ENCODE measurements around the gene VWA5B2.

The VWA5B2 gene

DNA sequence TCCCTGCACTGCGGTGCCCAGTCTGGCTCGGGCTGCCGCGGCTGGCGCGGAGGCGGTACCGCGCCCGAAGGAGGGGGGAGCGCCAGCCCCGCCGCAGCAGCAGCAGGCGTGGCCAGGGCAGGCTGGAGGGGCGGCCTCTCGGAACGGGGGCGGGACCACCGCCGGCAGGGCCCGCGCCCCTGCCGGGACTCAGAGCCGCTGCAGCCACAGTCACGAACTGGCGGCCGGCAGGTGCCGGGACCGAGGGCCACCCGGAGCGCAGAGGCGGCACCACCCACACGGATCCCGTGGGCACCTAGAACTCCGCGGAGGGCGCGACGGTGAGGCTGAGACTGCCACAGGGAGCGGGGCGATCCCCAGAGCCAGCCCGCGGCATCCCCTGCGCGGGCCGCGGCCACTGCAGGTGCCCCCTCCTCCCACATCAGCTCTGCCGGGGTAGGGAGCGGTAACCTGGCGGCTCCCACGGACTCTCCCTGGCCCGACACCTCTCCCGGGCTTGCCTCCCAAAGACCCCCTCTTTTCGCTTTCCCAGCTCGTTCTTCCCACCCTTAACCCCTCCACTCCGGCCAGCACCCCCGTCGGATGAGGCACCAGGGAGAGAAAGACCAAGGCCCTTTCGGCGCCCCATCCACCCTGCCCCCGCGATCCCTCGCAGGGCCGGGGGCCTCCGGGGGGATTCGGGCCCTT lies at the start of gene VWA5B2:
TSS of gene VWA5B2 (plus strand) at position 192 of the 687 bp plus-strand sequence. CDS start 944 bp downstream, outside the sequence.
- DNase-seq (ENCODE audit: low read depth): no peak

DNA sequence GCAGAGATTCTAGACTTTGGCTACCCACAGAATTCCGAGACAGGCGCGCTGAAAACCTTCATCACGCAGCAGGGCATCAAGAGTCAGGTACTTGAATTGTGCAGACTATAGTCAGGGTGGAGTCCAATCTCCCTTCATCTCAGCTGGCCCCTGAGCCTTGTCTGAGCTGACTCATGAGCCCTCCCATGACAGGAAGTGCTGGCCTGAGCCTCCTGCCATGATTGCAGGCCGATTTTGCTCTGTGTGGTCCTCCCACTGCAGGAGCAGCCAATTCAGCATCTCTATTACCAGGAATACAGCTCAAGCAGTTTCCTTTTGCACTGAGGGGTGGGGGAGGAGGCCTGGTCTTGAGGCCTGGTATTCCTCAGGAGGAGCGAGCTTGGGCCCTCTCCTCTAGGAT lies 49.2 kb upstream of the VWA5B2 start:
- DNase-seq (ENCODE audit: low read depth): no peak

DNA sequence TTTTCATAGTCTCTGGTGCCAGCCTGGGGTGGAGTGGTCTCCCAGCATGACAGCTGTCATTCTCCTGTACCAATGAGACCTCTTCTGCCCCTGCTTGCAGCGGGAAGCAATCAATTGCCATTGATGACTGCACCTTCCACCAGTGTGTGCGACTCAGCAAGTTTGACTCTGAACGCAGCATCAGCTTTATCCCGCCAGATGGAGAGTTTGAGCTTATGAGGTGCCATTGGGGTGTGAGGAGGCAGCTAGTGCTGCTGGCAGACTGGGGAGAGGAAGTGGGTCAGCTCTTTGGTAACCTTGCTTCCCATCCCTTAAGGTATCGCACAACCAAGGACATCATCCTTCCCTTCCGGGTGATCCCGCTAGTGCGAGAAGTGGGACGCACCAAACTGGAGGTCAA lies 47.8 kb upstream of the VWA5B2 start:
- DNase-seq (ENCODE audit: low read depth): no peak

DNA sequence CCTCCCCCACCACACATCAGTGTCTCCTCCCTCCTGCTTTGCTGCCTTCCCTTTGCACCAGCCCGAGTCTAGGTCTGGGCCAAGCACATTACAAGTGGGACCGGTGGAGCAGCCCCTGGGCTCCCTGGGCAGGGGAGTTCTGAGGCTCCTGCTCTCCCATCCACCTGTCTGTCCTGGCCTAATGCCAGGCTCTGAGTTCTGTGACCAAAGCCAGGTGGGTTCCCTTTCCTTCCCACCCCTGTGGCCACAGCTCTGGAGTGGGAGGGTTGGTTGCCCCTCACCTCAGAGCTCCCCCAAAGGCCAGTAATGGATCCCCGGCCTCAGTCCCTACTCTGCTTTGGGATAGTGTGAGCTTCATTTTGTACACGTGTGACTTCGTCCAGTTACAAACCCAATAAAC lies 45.7 kb upstream of the VWA5B2 start:
- no peak for DNase-seq (ENCODE audit: low read depth)

DNA sequence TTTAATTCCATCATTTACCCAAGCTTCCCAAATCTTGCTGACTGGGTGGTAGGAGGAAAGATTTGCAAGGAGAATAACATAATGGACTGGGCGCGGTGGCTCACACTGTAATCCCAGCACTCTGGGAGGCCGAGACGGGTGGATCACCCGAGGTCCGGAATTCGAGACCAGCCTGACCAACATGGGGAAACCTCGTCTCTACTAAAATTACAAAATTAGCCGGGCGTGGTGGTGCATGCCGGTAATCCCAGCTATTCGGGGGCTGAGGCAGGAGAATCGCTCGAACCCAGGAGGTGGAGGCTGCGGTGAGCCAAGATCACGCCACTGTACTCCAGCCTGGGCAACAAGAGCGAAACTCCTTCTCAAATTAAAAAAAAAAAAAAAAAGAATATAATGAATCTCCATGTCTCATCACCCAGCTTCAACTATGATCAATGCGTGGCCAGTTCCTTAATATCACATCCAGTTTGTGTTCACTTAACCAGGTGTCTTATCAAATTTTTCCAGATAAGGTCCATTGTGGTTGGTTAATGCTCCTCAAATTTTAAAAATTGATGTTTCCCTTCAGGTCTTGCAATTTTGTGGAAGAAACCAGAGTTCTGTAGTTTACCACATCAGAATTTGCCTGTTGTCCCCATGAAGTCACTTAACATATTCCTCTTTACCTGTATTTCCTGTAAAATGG lies 44.7 kb upstream of the VWA5B2 start:
- DNase-seq (ENCODE audit: low read depth): no peak

DNA sequence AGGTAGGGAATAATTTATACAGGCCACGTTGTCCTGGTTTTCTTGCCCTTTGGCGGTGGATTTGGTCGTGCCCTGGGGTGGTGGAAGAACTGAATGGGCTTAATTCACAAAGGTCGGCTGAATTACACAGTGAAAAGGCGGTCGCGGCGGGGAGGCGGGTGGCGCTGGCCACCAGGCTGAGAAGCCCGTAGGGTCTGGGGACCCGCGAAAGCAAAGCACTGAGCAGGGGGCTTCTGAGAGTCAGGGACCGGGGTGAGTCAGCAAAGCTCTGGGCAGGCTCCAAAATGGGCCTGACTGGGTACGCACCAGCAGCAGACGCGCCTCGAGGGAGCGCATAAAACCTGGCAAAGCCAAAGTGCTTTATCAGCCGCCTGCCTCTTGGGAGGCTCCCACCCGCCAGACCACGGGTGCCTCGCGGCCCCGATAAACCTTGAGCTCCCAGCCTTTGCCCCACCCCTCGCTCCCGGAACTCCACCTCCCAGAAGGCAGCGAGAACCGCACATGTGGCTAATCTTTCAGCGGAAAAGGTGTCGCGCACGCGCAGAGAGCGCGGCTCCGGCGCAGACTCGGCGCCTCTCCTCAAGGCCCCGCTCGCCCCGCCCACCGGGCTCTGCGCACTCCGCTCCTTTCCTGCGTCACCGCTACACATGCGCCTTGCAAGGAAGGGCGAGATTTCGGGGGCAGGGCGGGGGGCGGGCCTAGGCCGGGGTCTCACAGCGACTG lies 43.8 kb upstream of the VWA5B2 start:
- DNase-seq (ENCODE audit: low read depth): peak; percentile 98

DNA sequence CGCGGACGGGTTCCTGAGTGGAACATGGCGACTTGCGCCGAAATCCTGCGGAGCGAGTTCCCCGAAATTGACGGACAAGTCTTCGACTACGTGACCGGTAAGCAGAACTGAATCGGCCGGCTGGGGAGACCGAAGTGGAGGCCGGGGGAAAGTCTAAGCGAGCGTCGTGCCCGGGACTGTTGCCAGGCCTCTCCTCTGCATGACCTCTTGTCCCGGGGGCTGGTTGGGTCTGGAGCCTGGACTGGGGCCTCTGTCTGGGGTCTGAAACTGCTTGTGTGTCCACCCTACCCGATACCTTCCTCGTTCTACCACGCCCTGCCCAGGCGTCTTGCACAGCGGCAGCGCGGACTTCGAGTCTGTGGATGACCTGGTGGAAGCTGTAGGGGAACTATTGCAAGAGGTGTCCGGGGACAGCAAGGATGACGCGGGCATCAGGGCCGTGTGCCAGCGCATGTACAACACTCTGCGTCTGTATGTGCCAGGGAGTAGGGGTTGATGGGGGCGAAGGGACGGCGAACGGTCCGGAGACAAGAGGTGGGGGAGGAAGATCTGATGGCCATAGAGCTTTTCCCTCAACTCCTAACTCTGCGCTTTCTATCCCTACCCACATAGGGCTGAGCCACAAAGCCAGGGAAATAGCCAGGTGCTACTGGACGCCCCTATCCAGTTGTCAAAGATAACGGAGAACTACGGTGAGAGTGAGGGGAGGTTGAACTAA lies 43.0 kb upstream of the VWA5B2 start, which contains the start of gene ABCF3:
TSS of gene ABCF3 (plus strand) at position 16 of the 718 bp plus-strand sequence. CDS start at position 25, 9 bp downstream.
- no peak for DNase-seq (ENCODE audit: low read depth)

DNA sequence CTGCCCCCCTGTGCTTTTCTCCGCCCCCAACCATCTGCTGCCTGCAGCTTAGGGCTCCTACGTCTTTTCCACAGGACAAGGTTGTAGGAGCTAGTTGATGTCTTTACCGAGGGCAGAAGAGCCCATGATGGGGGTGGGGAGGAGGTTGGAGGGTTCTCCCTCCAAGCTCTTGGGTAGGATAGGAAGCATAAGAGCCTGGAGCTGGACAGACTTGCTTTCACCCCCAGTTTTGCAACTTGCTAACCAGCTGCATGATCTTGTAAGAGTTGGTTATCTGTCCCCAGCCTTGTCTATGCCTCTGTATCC lies 42.5 kb upstream of the VWA5B2 start:
- DNase-seq (ENCODE audit: low read depth): no peak

DNA sequence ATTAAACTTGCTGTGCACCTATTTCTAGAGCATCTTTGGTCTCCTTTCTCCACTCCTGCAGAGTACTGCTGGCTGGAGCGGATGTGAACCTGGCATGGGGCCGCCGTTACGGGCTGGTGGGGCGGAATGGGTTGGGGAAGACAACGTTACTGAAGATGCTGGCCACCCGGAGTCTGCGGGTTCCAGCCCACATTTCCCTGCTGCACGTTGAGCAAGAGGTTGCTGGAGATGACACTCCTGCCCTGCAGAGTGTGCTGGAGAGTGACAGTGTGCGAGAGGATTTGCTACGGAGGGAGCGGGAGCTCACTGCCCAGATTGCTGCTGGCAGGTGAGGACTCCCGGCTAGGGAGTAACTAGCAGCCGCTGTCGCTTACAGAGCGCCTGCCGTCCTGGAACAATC lies 41.3 kb upstream of the VWA5B2 start:
- no peak for DNase-seq (ENCODE audit: low read depth)

DNA sequence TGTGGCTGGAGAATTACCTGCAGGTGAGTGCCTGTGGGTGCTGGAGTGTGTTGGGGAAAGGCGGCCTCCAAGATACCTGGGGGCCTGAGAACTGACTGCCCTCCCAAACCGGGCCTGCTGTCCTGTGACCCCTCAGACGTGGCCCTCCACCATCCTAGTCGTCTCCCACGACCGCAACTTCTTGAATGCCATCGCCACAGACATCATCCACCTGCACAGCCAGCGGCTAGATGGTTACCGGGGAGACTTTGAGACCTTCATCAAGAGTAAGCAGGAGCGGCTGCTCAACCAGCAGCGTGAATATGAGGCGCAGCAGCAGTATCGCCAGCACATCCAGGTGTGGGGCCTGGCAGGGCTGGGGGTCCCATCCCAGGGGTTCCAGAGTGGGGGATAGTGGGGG lies 40.0 kb upstream of the VWA5B2 start:
- no peak for DNase-seq (ENCODE audit: low read depth)

DNA sequence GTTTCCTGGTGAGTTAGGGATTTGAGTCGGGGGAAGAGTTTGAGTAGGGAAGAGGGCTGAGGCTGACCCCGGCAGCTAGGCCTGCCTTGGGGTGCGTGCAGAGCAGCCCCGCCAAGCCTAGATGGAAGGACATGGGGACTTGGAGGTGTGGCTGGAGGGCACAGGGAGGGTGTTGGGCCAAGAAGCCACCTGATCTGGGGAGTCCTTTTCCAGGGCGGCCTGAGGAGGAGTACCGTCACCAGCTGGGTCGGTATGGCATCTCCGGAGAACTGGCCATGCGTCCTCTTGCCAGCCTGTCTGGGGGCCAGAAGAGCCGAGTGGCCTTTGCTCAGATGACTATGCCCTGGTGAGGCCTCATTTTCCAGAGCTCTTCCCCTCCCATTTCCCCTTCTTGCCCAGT lies 36.5 kb upstream of the VWA5B2 start:
- DNase-seq (ENCODE audit: low read depth): no peak

DNA sequence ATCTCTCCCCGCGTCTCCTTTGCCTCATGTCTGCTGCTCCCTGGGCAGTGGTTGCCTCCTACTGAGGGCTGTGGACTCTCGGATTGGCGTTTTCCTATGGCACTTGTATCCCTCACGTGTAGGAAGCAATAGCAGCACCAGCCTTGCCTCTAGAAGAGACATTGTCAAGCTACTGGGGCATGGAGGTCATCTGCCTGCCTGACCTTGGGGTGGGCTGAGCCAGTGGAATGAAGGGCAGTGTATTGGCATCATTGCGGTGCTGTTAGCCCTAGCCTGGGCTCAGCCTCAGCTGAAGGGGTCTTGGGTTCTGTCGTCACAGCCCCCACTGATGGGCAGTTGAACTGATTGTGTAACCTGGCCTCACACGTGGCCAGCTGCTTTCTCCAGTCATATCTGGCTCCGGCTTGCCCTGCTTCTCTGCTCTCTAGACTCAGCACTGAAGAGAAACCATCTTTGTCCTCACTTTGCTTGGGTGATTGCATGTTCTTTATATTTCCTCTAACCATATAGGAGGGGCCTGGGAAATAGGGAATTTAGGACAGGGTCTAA lies 35.3 kb upstream of the VWA5B2 start:
- no peak for DNase-seq (ENCODE audit: low read depth)

DNA sequence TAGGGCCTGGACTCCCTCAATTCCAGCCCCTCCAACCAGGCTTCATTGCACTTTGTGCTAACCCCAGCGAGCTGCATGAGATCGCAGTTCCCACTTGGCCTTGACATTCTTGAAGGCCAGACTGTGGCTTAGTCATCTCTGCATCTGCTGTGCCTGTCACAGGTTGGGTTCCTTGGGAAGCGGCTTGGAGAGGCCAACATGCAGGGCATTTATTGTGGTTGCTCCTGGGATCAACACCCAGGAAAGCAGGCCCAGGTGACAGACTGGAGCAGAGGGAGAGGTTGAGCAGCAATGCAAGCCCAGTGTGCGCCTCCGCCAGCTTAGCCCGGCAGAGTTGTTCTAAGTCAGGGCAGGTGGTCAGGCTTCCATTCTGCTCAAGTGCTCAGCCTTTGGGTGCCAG lies 32.8 kb upstream of the VWA5B2 start:
- DNase-seq (ENCODE audit: low read depth): no peak

DNA sequence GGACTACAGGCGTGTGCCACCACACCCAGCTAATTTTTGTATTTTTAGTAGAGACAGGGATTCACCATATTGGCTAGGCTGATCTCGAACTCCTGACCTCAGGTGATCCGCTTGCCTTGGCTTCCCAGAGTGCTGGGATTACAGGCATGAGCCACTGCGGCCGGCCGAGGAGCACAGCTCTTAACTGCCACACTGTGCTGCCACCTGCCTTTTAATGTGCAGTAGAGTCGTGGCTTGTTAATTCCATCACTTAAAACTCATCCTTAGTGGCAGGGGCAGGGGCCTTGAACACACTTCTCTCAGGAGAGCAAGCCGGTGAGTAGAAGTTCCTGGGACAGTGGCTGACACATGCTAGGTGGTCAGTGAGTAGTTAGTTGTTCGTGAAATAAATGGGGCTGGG lies 30.9 kb upstream of the VWA5B2 start:
- no peak for DNase-seq (ENCODE audit: low read depth)

DNA sequence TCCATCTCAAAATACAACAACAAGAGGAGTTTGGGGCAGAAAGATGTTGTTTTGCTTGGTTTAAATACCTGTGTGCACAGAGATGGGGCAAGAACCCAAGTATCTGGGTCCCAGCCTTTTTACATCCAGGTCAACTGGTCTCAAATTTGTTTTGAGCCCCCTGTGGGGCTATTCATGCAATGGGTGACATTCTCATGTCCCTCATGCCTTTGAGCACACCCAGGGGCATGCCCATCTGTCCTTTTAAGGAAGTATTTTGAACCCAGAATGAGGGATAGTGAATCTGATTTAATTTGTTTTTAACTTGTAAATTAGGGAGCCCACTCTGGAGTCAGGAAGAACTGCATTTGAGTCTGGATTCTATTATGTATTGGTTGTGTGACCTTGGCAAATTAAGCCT lies 28.6 kb upstream of the VWA5B2 start:
- DNase-seq (ENCODE audit: low read depth): no peak

DNA sequence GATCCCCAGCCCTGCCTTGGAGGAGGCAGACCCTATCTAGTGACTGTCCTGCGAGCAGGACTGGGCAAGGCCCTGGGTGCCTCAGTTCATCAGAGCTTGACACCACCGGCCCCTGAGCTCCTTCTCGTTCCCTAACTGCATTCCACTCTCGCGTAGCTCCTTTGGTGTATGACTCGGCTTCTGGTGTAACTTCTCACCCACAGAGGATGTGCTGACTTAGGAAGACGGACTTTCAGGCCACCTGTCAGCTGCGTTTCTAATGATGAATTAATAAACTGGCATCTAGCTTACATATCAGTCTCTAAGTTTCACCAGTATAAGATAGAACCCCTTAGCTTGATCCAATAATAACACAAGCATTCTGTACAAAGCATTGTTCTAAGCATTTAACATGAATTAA lies 25.9 kb upstream of the VWA5B2 start:
- no peak for DNase-seq (ENCODE audit: low read depth)

DNA sequence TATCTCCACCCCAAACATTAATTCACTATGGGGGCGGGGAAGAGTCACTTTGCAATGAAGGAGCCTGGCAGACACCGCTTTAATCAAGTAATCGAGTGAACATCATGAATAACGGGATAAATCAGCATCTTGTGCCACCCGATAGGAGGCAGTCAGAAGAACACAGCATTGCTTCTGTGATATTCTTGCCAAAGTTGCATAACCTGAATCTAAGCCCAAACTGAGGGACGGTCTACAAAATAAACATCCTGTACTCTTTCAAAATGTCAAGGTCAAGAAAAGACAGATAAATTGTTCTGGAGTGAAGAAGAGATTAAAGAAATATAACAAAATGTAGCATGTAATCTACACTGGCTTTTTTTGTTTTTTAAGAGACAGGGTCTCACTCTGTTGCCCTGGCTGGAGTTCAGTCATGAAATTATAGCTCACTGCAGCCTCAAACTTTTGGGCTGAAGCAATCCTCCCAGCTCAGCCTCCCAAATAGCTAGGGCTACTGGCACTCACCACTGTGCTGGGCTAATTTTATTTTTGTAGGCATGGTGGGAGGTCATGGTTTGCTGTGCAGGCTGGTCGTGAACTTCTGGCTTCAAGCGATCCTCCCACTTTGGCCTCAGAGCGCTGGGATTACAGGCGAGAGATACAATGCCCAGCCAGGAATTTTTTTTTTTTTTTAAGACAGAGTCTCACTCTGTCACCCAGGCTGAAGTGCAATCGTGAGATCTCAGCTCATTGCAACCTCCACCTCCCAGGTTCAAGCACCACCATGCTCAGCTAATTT lies 20.1 kb upstream of the VWA5B2 start:
- no peak for DNase-seq (ENCODE audit: low read depth)

DNA sequence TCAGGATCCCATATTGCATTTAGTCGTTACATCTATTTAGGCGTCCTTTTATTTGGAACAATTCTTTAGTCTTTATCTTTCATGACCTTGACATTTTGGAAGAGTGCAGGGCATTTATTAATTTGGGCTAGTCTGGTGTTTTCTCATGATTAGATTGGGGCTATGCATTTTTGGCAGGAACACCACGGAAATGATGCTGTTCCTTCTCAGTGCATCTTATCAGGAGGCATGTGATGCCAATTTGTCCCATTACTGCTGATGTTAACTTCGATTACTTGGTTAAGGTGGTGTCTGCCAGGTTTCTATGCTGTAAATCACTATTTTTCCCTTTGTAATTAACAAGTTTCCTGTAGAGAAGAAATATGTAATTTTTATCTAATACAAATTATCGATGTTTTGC lies 18.1 kb upstream of the VWA5B2 start:
- no peak for DNase-seq (ENCODE audit: low read depth)

DNA sequence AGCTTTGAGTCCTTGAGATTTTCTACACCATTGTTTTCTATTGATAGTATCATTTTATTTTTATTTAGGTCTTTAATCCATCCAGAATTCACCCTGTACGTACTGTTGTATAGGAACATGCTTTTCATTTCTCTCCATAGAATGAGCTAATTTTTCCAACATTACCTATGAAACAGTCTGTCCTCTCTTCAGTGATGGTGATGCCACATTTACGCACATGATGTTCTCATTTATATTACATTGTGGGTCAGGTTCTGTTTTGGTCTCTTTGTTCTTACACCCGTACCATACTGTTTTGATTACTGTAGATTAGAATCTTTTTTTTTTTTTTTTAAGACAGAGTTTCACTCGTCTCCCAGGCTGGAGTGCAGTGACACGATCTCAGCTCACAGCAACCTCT lies 17.7 kb upstream of the VWA5B2 start:
- DNase-seq (ENCODE audit: low read depth): no peak

DNA sequence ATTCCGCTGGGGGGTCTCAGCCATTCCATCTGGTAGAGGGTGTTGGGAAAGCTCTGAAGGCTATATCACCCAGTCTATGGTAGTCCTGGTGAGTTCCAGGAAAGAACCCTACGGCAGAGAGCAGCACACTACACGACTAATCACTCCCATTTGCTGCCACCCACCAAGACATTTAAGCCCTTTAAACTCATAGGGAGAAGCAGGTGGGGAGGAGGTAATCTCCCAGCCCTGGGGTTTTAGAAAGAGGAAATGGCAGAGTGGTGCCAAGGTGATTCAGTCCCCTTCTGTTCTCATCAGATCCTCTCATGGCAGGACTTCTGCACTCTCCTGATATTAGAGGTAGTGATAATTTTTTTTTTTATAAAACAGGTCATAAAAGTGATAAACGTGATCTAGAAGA lies 10.6 kb upstream of the VWA5B2 start:
- no peak for DNase-seq (ENCODE audit: low read depth)

DNA sequence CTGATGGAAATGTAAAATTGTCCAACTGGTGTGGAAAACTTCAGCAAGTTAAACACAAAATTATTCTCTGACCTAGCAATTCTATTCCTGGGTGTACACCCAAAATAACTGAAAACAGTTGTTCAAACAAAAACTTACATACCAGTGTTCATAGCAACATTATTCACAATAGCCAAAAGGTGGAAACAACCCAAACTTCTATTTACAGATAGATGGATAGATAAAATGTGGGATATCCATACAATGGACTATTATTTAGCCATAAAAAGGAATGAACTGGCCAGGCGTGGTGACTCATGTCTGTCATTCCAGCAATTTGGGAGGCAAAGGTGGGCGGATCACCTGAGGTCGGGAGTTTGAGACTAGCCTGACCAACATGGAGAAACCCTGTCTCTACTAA lies 6.9 kb upstream of the VWA5B2 start:
- DNase-seq (ENCODE audit: low read depth): no peak

DNA sequence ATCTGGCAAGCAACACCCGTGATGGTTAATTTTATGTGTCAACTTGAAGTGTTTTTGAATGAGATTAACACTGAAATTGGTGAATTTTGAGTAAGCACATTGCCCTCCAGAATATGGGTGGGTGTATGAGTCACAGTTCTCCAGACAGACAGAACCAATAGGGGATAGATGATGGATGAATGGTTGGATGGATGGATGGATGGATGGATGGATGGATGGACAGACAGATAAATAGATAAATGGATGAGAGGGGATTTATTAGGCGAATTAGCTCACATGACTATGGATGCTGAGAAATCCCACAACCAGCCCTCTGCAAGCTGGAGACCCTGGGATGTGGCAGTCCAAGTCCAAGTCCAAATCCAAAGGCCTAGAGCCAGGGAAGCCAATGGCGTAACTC lies 5.4 kb upstream of the VWA5B2 start:
- DNase-seq (ENCODE audit: low read depth): no peak
